Dermis blood vessel endothelial cell (primary cell): ENCODE data around the gene COL5A1. TPM values are rescaled to one million over a fixed set of nuclear protein-coding genes. Genes with fewer than 3 reads are reported as not detected.

Experiments
- DNase-seq: peaks from one replicate; pipeline ENCODE4 v3.0.0; 2010
- total RNA-seq: library from RNA; depleted of rRNA; stranded (reverse); fragments of >200 nt; gene quantifications from 2 replicates; pipeline ENCODE4 v1.2.3, GENCODE V29; 2014

Gene COL5A1
- total RNA-seq, 1 donor from 2014 or later: 9.5 TPM

- no peak for DNase-seq
Observed at GRCh38 chr9:134885001-134885678, 243.5 kb downstream of the COL5A1 start.

DNA sequence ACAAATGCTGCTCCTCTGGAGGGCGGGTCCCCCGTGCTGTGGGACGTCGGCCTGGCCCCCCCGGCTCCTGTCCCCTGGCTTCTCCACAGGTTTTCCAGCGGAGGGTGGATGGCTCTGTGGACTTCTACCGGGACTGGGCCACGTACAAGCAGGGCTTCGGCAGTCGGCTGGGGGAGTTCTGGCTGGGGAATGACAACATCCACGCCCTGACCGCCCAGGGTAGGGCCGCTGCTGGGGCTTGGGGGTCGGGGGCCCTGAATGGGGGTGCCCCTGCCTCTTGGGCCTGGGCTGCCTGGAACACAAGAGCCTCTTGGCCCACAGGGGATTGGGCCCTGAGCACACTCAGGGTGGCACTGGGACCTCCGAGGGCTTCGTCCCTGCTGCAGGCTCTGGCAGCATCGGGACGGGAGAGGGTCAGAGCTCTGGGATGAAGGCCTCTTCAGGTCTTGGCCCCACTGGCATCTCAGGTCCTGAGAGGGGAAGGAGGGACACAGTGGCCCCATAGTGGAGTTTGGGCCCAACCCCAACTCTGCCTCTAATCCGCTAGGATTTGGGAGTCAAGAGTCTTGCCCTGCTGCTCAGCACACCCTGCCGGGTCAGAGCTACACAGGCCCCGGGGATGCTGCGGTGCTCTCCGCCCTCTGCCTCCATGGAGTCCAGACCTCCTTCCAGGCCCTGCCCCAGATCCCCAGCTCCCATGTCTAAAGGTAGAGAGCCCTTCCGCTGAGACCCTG, 244.2 kb downstream of the COL5A1 start:
- DNase-seq: no peak

DNA sequence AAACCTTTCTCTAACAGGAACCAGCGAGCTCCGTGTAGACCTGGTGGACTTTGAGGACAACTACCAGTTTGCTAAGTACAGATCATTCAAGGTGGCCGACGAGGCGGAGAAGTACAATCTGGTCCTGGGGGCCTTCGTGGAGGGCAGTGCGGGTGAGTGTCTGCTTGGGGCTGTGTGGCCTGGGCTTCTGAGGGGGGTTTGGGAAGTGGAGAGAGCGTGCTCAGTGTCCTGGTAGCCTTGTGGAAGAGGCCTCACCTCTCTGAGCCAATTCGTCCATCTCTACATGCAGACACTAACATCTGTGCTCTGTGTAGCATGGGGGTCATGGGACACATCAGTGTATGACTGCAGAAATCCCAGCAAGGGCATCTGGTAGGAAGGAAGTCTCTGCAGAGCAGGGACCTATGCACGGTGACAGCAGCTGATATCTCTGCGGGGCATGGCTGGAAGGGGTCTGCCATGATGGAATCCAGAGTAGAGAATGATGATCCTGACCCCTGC, 244.9 kb downstream of the COL5A1 start:
- DNase-seq: no peak

DNA sequence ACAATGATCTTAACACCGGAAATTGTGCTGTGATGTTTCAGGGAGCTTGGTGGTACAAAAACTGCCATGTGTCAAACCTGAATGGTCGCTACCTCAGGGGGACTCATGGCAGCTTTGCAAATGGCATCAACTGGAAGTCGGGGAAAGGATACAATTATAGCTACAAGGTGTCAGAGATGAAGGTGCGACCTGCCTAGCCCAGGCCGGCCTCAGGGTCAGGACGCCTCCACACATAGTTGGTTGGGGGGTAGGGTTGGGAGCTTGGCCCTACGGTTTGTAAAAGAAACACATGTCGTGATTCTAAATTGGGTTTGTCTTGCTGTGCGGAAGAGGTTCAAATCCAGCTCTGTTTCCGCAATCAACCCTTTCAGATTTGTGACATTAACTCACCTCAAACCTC, 245.6 kb downstream of the COL5A1 start:
- no peak for DNase-seq

GRCh38 chr9:134887686-134888602, 246.3 kb downstream of the COL5A1 start:
- no peak for DNase-seq

- no peak for DNase-seq
Observed at GRCh38 chr9:134888603-134889190, 247.1 kb downstream of the COL5A1 start.

GRCh38 chr9:134889386-134890154, 248.0 kb downstream of the COL5A1 start:
- DNase-seq: no peak

DNA sequence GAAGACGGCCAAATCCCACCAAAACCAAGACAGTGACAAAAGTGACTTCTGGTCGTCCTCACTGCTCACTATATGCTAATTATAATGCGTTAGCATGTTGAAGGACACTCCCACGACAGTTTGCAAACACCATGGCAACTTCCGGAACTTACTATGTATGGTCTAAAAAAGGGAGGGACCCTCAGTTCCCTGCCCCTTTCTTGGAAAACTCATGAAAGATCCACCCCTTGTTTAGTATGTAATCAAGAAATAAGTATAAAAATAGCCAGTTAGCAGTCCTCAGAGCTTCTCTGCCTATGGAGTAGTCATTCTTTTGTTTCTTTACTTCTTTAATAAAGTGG, 248.5 kb downstream of the COL5A1 start:
- DNase-seq: no peak

DNA sequence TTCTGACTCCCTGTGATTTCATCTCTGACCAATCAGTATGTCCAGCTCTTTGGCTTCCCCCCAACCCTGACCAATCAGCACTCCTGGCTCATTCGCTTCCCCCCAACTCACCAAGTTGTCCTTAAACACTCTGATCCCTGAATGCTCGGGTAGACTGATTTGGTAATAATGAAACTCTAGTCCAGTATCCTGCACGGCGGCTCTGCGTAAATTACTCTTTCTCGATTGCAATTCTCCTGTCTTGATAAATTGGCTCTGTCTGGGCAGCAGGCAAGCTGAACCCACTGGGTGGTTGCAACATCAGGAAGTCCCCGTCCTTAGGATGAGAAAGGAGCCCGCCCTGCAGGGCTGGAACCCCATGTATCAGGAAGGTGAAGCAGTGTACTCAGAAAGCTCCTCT, 249.4 kb downstream of the COL5A1 start:
- DNase-seq: no peak

DNA sequence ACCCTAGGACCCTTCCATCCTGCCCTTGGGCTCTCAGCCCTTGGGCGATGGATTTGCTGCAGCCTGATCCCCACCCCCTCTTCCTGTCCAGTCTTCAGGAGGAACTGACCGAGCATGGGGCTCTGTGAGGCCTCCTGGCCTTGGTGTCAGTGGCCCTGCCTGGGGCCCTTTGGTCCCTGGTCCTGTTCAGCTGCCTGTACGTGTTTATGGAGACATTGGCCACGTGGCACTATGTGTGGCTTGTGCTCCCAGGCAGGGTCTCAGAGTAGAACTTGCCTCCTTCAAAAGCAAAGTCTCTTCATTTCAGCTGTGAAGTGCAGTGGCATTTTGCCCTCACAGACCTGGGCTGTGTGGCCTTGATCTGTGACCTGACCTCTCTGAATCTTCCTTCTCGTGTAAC, 250.1 kb downstream of the COL5A1 start:
- no peak for DNase-seq

DNA sequence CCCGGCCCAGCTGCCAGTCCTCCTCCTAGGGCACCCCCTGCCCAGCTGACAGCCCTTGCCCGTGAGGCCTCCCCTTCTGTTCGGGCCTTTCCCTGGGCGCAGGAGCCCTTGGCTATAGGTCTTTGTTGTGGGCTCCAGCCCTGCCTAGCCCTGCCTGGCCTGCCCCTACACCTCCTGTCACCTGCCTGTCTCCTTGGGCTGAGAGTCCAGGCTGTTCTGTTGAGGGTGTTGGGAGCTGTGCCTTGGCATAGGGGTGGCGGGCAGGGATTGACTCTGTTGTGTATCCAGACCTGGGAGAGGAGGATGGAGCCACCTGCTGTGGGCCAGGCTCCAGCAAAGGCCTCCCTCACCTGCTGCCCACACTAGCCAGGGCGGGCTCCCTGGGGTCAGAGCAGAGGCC, 250.6 kb downstream of the COL5A1 start:
- DNase-seq: no peak

GRCh38 chr9:134892820-134893420, 251.3 kb downstream of the COL5A1 start:
- no peak for DNase-seq

Other genes starting within 250 kb of the COL5A1 start
- not detected in 2 replicates for gene FCN2, start 239.0 kb downstream of the COL5A1 start, total RNA-seq